NCI-H2227 (cell line): ENCODE results near the gene CWF19L2.

Experiments used
- DNase-seq: peaks from one replicate; lab custom pipeline; 2025; ENCODE audit not compliant: unreplicated experiment; lab: John Stamatoyannopoulos, UW

Gene CWF19L2

DNA sequence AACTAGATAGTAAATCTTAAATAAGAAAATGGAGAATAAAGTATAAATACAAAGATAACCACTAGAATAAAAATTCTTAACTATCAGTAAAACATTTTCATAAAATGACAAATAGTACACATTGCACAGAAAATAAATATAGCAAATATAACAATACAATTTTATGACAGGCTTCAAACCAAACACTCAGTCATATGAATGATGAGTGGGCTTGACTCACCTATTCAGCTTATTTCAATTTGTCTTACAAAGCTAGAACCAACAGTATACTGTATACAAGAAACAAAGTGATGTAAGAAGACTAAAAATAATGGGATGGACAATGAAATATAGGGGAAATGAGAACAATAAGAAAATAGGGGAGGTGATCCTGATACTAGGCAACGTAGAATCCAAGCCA is 141.2 kb downstream of the CWF19L2 start:
- DNase-seq = no peak

GRCh38 chr11:107307991-107308390 is 149.6 kb downstream of the CWF19L2 start:
- no peak for DNase-seq

DNA sequence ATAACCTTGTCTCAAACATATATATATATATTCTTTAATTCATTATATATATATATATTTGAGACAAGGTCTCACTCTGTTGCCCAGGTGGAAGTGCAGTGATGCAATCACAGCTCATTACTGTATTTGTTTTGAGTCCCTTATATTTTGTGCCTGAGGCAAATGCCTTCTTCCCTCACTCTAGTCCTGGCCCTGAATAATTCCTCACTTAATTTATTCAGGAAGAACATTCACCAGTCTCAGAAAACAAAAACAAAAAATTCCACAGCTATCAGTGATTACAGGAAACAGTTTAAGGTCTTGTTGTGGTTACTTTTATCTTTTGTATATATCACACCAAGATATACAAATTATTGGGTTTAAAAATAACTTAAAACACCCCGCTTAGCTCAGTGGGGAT is 155.7 kb downstream of the CWF19L2 start:
- DNase-seq = no peak

- peak; percentile 55 for DNase-seq
Measured at GRCh38 chr11:107293677-107294344, 163.8 kb downstream of the CWF19L2 start.

DNA sequence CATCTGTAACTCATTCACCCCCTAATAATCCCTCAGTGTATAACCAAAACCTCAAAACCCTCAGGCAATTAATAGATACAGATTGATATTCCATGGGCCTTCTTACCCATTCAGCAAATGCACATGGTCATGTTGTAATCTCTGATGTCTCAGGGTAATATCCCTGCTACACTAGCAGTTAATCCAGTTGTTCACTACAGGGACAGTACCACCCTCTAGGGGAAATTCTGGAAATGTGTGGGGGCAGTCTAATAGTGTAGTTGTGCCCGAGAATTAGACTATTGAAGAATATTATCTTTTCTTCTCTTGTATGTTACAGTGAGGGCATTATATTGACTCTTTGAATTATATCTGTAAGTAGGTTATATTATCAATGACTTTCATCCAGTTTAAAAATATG is 175.4 kb downstream of the CWF19L2 start:
- DNase-seq = no peak
